Epithelial cell of prostate (primary cell): ENCODE measurements around the gene VPS41.

Source experiments
- DNase-seq: peaks from one replicate; pipeline ENCODE4 v3.0.0-alpha.2; 2011; ENCODE audit warnings: low read depth, low spot score
- H3K27ac ChIP-seq: fragments of 450-650 bp; 2 replicates; pipeline ENCODE4 v1.5.1; 2017; ENCODE audit warnings: mild to moderate bottlenecking

Gene VPS41

GRCh38 chr7:38824948-38825347 is 84.0 kb downstream of the VPS41 start:
- H3K27ac ChIP-seq: no peak overlapping the region
- no peak for DNase-seq

DNA sequence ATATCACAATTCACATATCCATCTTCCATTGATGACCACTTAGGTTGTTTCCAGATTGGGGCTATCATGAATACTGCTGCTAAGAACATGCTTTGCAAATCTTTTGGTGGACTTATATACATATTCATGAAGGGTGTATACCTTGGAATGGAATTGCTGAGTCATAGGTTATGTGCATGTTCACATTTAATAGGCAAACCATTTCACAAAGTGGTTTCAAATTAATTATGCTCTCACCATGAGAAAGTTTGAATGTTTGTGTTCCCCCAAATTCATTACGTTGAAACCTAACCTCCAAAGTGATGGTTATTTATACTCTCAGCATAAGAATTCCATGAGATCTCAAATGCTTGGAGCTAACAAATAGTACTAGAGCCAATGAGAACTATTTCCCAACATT is 86.4 kb downstream of the VPS41 start:
- no peak for DNase-seq
- no peak overlapping the region for H3K27ac ChIP-seq

DNA sequence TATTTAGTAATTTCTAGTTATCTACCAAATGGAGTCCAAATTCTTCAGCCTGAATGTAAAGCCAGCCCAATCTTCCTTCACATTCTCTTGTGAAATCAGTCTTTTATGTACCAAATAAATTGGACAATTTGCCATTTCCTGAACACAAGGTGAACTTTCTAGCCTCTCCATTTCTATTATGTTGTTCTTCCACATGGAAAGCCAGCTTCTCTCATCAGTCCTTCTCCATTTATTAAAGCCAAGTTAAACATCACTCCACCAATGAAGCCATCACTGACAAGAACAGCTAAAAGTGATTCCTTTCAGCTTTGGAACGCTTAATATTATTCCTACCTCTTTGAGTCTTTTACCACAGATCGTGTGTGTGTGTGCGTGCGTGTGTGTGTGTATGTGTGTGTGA is 88.4 kb downstream of the VPS41 start:
- no peak overlapping the region for H3K27ac ChIP-seq
- no peak for DNase-seq

- no peak overlapping the region for H3K27ac ChIP-seq
- no peak for DNase-seq
These were observed 89.5 kb downstream of the VPS41 start for GRCh38 chr7:38819463-38819862.

DNA sequence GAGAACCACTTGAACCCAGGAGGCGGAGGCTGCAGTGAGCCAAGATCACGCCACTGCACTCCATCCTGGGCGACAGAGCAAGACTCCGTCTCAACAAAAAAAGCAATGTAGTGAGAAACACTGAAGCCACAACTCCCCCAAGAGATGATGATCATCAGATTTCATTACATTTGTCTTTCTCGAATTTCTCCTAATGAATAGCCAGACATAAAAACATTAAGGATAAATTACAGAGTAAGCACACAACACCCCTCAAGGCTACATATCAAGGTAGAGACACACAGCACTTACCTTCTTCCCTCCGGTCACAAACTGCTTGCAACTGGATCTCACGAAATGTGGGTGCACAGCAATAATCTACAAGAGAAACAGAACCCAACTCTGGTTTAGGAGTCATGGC is 91.5 kb downstream of the VPS41 start:
- DNase-seq: no peak
- H3K27ac ChIP-seq: no peak overlapping the region

GRCh38 chr7:38813768-38814167 is 95.2 kb downstream of the VPS41 start:
- no peak for DNase-seq
- H3K27ac ChIP-seq: no peak overlapping the region

DNA sequence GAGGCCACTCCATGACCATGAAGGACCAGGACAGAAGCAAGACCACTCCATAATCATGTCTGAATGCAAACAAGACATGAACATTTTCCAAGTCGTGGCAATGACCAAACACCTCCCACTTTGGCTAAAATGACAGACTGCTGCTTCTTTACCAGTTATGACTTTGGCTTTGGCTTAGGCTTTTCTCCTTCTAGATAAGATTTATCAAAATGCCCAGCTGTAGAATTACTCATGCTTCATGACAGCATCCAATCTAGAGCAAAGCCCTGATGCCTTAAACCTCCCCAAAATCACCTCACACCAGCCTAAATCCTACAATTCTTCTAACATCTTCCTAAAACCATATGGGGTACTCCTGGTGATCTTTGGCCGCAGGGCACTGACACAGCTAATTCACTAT is 102.1 kb downstream of the VPS41 start:
- no peak for DNase-seq
- H3K27ac ChIP-seq: no peak overlapping the region

DNA sequence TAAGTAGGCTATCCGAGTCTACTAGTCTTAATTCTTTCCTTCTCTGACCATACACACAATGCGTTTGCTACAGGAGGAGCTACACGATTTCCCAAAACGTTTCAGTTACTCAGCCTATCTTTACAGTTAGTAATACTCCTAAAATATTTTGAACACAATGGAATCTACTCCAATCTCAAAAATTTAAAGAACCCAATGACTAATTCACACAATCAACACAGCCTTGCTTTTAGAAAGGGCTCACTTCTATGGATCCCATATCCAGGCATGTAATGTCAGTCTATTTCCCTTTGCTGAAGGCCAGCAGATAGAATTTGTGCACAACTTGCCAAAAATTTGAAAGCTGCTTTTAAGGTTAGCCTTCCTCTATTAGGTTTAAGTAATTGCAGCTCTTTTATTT is 107.2 kb downstream of the VPS41 start:
- DNase-seq: no peak
- H3K27ac ChIP-seq: no peak overlapping the region

DNA sequence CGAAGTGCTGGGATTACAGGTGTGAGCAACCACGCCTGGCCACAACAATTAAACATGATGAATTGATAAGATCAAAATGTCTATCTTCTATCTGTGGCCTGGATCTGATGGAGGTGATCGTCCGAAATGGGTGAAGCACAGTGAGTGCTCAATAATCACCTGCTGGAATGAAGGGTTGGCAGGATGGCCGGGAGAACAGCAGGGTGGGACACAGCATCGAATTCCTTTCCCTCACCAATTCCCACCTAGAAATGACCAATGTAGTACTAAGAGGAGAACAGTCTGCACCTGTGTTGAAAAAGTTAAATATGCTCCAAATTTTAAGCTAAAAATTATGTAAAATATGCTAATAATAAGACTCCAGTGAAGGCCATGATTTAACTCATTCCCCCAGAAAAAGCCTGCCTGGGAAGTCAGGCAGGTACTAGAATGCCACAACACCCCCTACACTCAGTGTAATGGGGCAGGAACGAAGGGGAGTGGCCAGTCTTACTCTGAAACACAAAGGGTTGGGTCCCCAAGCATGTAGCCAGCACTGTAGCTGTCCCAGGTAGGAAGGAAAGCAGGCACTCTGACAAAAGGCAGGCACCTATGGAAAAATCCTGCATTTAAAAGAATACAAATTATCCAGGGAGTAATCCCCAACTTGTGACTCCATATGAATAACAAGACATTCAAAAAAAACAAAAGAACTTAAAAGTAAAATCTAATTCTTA is 110.3 kb downstream of the VPS41 start:
- no peak for DNase-seq

GRCh38 chr7:38796626-38797501 is 112.1 kb downstream of the VPS41 start:
- no peak overlapping the region for H3K27ac ChIP-seq
- no peak for DNase-seq

More for the DNA sequence above, 110.3 kb downstream of the VPS41 start:
- H3K27ac ChIP-seq: no peak overlapping the region

DNA sequence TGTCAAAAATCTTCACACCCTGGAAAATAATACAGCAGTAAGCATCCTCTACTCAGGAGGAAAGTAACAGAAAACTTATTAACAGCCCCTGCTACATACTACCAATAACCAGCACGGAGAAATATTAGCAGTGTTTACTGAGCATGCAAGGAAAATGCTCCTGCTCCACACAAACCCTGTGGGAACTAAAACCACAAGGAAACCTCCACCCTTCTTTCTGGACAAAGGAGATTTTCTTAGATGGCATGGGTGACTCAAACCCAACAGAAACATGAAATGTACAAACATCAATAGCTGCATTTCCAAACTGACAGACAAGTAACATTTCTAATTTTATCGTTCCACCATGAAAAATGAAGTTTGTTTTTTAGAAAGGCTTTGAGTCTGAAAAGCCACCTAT is 113.4 kb downstream of the VPS41 start:
- no peak for DNase-seq
- no peak overlapping the region for H3K27ac ChIP-seq

DNA sequence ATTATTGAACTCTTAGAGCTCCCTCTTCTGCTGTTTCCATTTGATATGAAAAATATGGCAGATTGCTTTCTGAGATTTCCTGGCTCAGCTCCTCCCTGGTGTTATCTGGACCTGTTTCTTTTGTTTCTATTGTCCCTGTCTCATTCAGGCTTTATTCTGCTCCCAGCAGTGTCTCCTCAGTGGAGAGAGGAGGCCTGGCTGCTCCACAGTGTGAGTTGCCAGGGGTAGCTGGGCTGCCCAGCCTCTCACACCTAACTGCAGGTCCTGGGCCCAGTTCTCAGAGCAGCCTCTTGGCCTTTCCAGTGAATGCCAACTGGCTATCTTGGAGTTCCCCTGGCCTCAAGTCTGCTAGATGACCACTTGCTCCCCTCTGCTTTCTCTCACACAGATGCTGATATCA is 127.0 kb downstream of the VPS41 start:
- no peak for DNase-seq
- H3K27ac ChIP-seq: no peak overlapping the region

DNA sequence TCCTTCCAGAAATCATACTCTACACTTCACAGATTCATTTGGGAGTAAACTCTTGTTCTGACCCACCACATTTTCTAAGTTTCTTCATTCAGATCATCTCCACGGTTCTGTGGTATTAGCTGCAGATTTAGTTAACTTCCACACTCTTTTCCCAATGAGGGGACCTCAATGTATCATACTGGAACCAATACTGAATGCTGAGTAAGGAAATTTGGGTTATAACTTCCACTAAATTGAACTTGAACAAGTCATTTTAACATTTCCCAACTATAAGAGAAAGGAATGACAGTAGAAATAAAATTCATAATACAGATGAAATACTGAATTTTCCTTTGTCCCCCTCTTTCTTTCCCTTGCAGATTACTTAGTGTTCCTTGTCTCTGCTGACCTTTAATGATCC is 131.4 kb downstream of the VPS41 start:
- H3K27ac ChIP-seq: no peak overlapping the region
- no peak for DNase-seq

DNA sequence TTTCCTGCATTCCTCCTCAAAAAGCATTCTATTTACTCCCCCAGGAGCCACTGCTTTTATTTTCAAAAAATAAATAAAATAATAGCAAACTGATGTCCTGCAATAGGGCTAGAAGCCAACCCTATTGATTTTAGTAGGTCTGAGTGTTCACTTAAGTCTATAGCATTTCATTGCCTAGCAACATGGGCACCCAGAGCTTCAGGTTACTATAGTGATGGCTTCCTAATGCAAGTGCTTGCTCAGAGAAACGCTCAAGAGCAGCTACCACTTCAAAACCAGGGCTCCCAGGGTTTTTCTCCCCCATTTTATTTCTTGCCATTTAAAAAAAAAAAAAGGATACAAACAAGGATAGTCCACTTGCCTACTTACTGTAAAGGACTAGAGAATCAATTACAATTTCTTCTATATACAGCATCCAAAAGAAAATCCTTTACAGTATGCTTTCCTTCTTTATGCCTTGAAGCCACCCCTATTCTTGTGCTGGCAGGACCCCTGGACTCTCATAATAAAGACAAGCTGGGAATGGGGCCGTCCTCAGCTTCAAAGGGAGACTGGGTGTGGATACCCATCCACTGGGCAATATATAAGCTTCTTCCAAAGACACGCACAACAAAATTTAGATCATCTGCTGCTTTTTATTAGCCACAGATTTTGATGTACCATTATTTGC is 133.3 kb downstream of the VPS41 start:
- H3K27ac ChIP-seq: no peak overlapping the region
- DNase-seq: no peak

GRCh38 chr7:38773430-38773829 is 135.6 kb downstream of the VPS41 start:
- no peak for DNase-seq
- H3K27ac ChIP-seq: no peak overlapping the region

DNA sequence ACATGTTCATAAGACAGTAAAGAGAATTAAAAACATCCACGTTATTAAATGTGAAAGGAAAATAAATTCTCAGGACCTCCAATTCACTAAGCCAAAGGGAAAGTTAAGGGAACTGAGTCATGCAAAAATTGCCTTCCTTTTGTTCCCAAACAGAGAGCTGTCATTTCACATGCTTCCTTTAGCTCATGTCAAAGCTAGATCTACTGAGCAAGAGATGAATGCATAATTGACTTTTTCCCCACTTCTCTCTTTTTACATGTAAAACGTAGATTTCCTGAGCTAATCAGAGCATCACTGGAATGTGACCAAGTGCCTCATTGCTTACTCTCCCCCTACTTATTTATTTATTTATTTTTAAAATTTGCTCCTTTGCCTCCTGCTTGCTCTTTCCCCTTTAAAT is 148.8 kb downstream of the VPS41 start:
- DNase-seq: no peak
- H3K27ac ChIP-seq: no peak overlapping the region

GRCh38 chr7:38759028-38759427 is 150.0 kb downstream of the VPS41 start:
- DNase-seq: no peak
- no peak overlapping the region for H3K27ac ChIP-seq

- no peak for DNase-seq
- H3K27ac ChIP-seq: no peak overlapping the region
These were observed 151.1 kb downstream of the VPS41 start for GRCh38 chr7:38757931-38758330.

- DNase-seq: no peak
- H3K27ac ChIP-seq: no peak overlapping the region
These were observed 152.5 kb downstream of the VPS41 start for GRCh38 chr7:38756521-38756920.

DNA sequence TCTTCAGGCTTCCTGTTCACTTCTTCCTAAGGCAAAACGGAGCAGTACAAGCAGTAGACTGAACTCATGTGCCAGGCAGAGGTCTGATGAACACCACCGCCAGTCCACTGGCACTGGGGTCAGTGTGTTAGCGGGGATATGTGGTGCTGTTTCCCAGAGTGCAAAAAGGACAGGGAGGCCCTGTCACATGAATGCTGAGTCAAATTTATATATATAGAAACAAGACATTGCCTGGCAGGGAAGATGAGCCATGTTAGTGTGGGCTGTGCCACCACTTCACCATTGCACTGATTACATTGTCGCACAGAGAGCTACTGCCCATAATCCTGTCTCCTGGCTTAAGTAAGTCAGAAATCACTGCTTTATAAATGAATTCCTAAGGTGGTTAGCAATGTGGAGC is 155.6 kb downstream of the VPS41 start:
- H3K27ac ChIP-seq: no peak overlapping the region
- no peak for DNase-seq

GRCh38 chr7:38751416-38751815 is 157.6 kb downstream of the VPS41 start:
- no peak overlapping the region for H3K27ac ChIP-seq
- no peak for DNase-seq
